H9 (cell line): Measurements from ENCODE around the gene A4GNT. TPM values are rescaled to one million over a fixed set of nuclear protein-coding genes. Genes with fewer than 3 reads are reported as not detected.

Experiments used
- DNase-seq: peaks from one replicate; pipeline ENCODE4 v3.0.0-alpha.2; 2017
- H2AFZ ChIP-seq: one replicate; pipeline ENCODE4 v1.6.1; 2013; ENCODE audit warnings: mild to moderate bottlenecking, low read length, control low read depth, moderate library complexity
- H2AK5ac ChIP-seq: 2 replicates; pipeline ENCODE4 v1.6.1; 2013; ENCODE audit warnings: low read length, control low read depth, mixed read lengths; ENCODE audit not compliant: insufficient read length
- H2BK120ac ChIP-seq: one replicate; pipeline ENCODE4 v1.6.1; 2013; ENCODE audit warnings: low read depth, mild to moderate bottlenecking, low read length, control low read depth, inconsistent platforms; ENCODE audit not compliant: poor library complexity, severe bottlenecking
- H2BK12ac ChIP-seq: 2 replicates; pipeline ENCODE4 v1.6.1; 2013; ENCODE audit warnings: low read length, control low read depth, mixed read lengths, low read depth; ENCODE audit not compliant: insufficient read length
- H2BK15ac ChIP-seq: 2 replicates; pipeline ENCODE4 v1.6.1; 2013; ENCODE audit warnings: low read depth, low read length, control low read depth
- H2BK20ac ChIP-seq: one replicate; pipeline ENCODE4 v1.6.1; 2013; ENCODE audit warnings: low read depth, mild to moderate bottlenecking, low read length, control low read depth, inconsistent platforms; ENCODE audit not compliant: poor library complexity, severe bottlenecking
- H2BK5ac ChIP-seq: 2 replicates; pipeline ENCODE4 v1.6.1; 2013; ENCODE audit warnings: low read length, control low read depth, mixed read lengths; ENCODE audit not compliant: insufficient read length
- H3K14ac ChIP-seq: 2 replicates; pipeline ENCODE4 v1.6.1; 2013; ENCODE audit warnings: low read length, control low read depth; ENCODE audit not compliant: insufficient read depth
- H3K18ac ChIP-seq: 2 replicates; pipeline ENCODE4 v1.6.1; 2013; ENCODE audit warnings: low read depth, mild to moderate bottlenecking, mixed read lengths, low read length, control low read depth; ENCODE audit not compliant: insufficient read length
- H3K23ac ChIP-seq: 2 replicates; pipeline ENCODE4 v1.6.1; 2013; ENCODE audit warnings: low read length, control low read depth, mixed read lengths, low read depth; ENCODE audit not compliant: insufficient read length
- H3K23me2 ChIP-seq: 2 replicates; pipeline ENCODE4 v1.6.1; 2013; ENCODE audit warnings: low read depth, mild to moderate bottlenecking, mixed read lengths, low read length, control low read depth; ENCODE audit not compliant: insufficient read length, poor library complexity, severe bottlenecking
- H3K27ac ChIP-seq: 2 replicates; pipeline ENCODE4 v1.5.1; 2013; ENCODE audit warnings: low read length, control low read depth, mixed read lengths, low read depth; ENCODE audit not compliant: insufficient read length
- H3K27me3 ChIP-seq: 2 replicates; pipeline ENCODE4 v1.6.1; 2013; ENCODE audit warnings: low read length, control low read depth, inconsistent platforms; ENCODE audit not compliant: insufficient read depth
- H3K4ac ChIP-seq: 2 replicates; pipeline ENCODE4 v1.6.1; 2013; ENCODE audit warnings: low read depth, mild to moderate bottlenecking, control low read depth, inconsistent platforms, low read length, moderate library complexity
- H3K4me1 ChIP-seq: 2 replicates; pipeline ENCODE4 v1.6.1; 2013; ENCODE audit warnings: low read length, control low read depth, inconsistent platforms; ENCODE audit not compliant: insufficient read depth
- H3K4me2 ChIP-seq: 2 replicates; pipeline ENCODE4 v1.6.1; 2013; ENCODE audit warnings: low read length, control low read depth, mixed read lengths; ENCODE audit not compliant: insufficient read length, insufficient read depth
- H3K56ac ChIP-seq: 2 replicates; pipeline ENCODE4 v1.6.1; 2013; ENCODE audit warnings: low read depth, mild to moderate bottlenecking, mixed read lengths, low read length, control low read depth; ENCODE audit not compliant: insufficient read length
- H3K79me1 ChIP-seq: 2 replicates; pipeline ENCODE4 v1.6.1; 2013; ENCODE audit warnings: low read depth, mild to moderate bottlenecking, moderate library complexity, low read length, control low read depth, inconsistent platforms; ENCODE audit not compliant: insufficient read depth, poor library complexity, severe bottlenecking
- H3K79me2 ChIP-seq: 2 replicates; pipeline ENCODE4 v1.6.1; 2013; ENCODE audit warnings: low read length, control low read depth, inconsistent platforms; ENCODE audit not compliant: insufficient read depth
- H3K9ac ChIP-seq: 2 replicates; pipeline ENCODE4 v1.6.1; 2013; ENCODE audit warnings: low read length, control low read depth, mixed read lengths; ENCODE audit not compliant: insufficient read length; ENCODE audit errors: extremely low read depth
- H3K9me3 ChIP-seq: one replicate; pipeline ENCODE4 v1.6.1; 2013; ENCODE audit warnings: low read depth, low read length, inconsistent platforms; ENCODE audit not compliant: control insufficient read depth
- H3T11ph ChIP-seq: one replicate; pipeline ENCODE4 v1.6.1; 2013; ENCODE audit warnings: mild to moderate bottlenecking, low read length, control low read depth, inconsistent platforms
- H4K20me1 ChIP-seq: one replicate; pipeline ENCODE4 v1.6.1; 2013; ENCODE audit not compliant: control insufficient read depth, insufficient read length, insufficient read depth
- H4K5ac ChIP-seq: 2 replicates; pipeline ENCODE4 v1.6.1; 2013; ENCODE audit warnings: low read depth, mild to moderate bottlenecking, mixed read lengths, low read length, control low read depth; ENCODE audit not compliant: insufficient read length
- H4K8ac ChIP-seq: replicated peaks from 2 replicates; pipeline ENCODE4 v1.6.1; 2013; ENCODE audit warnings: low read length, control low read depth, mixed read lengths, low read depth; ENCODE audit not compliant: insufficient read length
- H4K91ac ChIP-seq: 2 replicates; pipeline ENCODE4 v1.6.1; 2013; ENCODE audit warnings: low read depth, mild to moderate bottlenecking, moderate library complexity, mixed read lengths, low read length, control low read depth; ENCODE audit not compliant: insufficient read length
- H3K27ac Mint-ChIP-seq, 3 experiments: 2 replicates in 2 of 3; 3 replicates in 1 of 3; pipeline ENCODE4 v1.8.0; 2020 to 2021; ENCODE audit warnings: mixed read lengths in 3 of 3, mild to moderate bottlenecking in 1 of 3, moderate library complexity in 1 of 3
- H3K27me3 Mint-ChIP-seq: 2 replicates; pipeline ENCODE4 v1.8.0; 2021; ENCODE audit warnings: low read depth, mild to moderate bottlenecking, moderate library complexity, mixed read lengths
- H3K36me3 Mint-ChIP-seq, 3 experiments: 2 replicates in 2 of 3; 3 replicates in 1 of 3; pipeline ENCODE4 v1.8.0; 2020 to 2021; ENCODE audit warnings: low read depth in 3 of 3, mixed read lengths in 3 of 3; ENCODE audit not compliant: insufficient read depth in 1 of 3
- H3K4me1 Mint-ChIP-seq, 2 experiments: 2 replicates each; pipeline ENCODE4 v1.8.0; 2020; ENCODE audit warnings: mixed read lengths in 2 of 2
- H3K4me3 Mint-ChIP-seq, 2 experiments: 2 replicates in 1 of 2; 3 replicates in 1 of 2; pipeline ENCODE4 v1.8.0; 2020 to 2021; ENCODE audit warnings: mild to moderate bottlenecking in 2 of 2, mixed read lengths in 2 of 2, moderate library complexity in 1 of 2
- H3K9me3 Mint-ChIP-seq, 2 experiments: 2 replicates in 1 of 2; 3 replicates in 1 of 2; pipeline ENCODE4 v1.8.0; 2020; ENCODE audit warnings: mild to moderate bottlenecking in 2 of 2, mixed read lengths in 2 of 2, moderate library complexity in 1 of 2
- CTCF ChIP-seq: fragments of 200-600 bp; sonication (generic); conservative IDR thresholded peaks from 3 replicates; pipeline ENCODE4 v1.8.0; 2021; ENCODE audit warnings: antibody characterized with exemption, mild to moderate bottlenecking
- WGBS: extraction: QIAGEN DNeasy Blood & Tissue Kit; methylation state at CpG from one replicate; pipeline ENCODE4 v1.1.7; 2013; ENCODE audit warnings: missing lambda C conversion rate, low lambda C conversion rate, mixed read lengths; ENCODE audit not compliant: insufficient read length; ENCODE audit errors: extremely low coverage; 5-methylcytosine and 5-hydroxymethylcytosine counted together
- total RNA-seq: library from RNA; stranded (reverse); gene quantifications from 2 replicates; pipeline ENCODE4 v1.2.1, GENCODE V29; 2021

A4GNT gene
- total RNA-seq, 1 experiment from 2014 or later, result not detected

DNA sequence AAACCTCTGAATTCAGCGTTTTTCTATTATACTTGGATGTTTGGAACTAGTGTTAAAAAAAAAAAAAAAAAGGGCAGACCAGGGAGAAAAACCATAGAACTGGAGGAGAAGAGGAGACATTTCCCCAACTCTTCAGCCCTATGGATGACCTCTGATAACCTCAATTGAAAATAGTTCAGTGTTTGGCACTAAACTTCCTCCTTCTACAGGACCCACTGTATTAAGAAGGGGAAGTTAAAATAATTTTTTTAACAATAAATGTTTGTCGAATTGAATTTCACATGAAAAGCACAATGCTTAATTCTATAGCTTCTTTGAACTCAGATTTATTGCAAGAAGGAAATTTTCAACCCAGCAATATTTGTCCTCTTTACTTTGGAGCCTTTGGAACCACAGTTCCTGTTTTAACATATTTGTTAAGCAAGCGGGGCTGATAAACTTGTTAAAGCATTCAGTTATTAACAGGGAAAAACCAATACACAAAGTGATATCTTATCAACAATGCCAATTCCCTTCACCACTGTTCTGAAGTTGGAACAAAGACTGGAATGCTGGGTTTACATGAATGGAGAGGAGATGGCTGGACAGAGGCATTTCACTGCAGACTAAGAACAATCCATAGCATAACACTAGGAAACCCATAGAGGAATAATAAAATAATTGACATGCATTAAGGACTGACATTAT is 3.1 kb upstream of the A4GNT start:
- no peak overlapping the region for H3K14ac ChIP-seq
- no peaks in the 10 kb centered on the region for H3K79me2 ChIP-seq
- H2BK20ac ChIP-seq, result no peak overlapping the region
- no peaks in the 10 kb centered on the region for H3K27me3 ChIP-seq
- H3K4ac ChIP-seq, result no peak overlapping the region
- no peak overlapping the region for H3K9ac ChIP-seq
- H3K9me3 Mint-ChIP-seq, result no peaks in the 10 kb centered on the region; a peak in 1 of 5 replicates
- H3K4me2 ChIP-seq, result no peak overlapping the region
- no peaks in the 10 kb centered on the region for H3K4me1 ChIP-seq
- peaks cover 3% of the 10 kb centered on the region; the same call in 1 of the 2 replicates for H3K27me3 Mint-ChIP-seq
- no peak overlapping the region for H2BK120ac ChIP-seq
- no peak overlapping the region for H2AK5ac ChIP-seq
- H3K56ac ChIP-seq, result no peak overlapping the region
- no peaks in the 10 kb centered on the region for H3K23me2 ChIP-seq
- no peak for TF ChIP-seq CTCF
- no peak overlapping the region for H4K91ac ChIP-seq
- no CpG with 5 or more reads among the region's 3 CpGs for WGBS
- no peak overlapping the region for H3K27ac Mint-ChIP-seq
- no peak overlapping the region for H3K18ac ChIP-seq
- H4K20me1 ChIP-seq, result no peaks in the 10 kb centered on the region
- H3K23ac ChIP-seq, result no peak overlapping the region
- no peak for DNase-seq
- no peak overlapping the region for H4K8ac ChIP-seq
- H3K27ac ChIP-seq, result no peak overlapping the region
- no peak overlapping the region for H3T11ph ChIP-seq
- H2AFZ ChIP-seq, result no peak overlapping the region
- no peak overlapping the region for H2BK5ac ChIP-seq
- H4K5ac ChIP-seq, result no peak overlapping the region
- no peaks in the 10 kb centered on the region for H3K79me1 ChIP-seq
- no peak overlapping the region for H2BK15ac ChIP-seq
- no peak overlapping the region for H3K4me3 Mint-ChIP-seq
- H3K36me3 Mint-ChIP-seq, result no peaks in the 10 kb centered on the region
- no peak overlapping the region for H2BK12ac ChIP-seq
- H3K9me3 ChIP-seq, result no peaks in the 10 kb centered on the region
- peaks cover 0 to 2% of the 10 kb centered on the region in 2 experiments; a peak in 1 of 4 replicates for H3K4me1 Mint-ChIP-seq
